ENCODE data around the gene NOXA1. TPM values are rescaled to one million over a fixed set of nuclear protein-coding genes. Genes with fewer than 3 reads are reported as not detected.

Gene NOXA1
- total RNA-seq, 1 experiment from 2014 or later: 8.2 TPM

DNA sequence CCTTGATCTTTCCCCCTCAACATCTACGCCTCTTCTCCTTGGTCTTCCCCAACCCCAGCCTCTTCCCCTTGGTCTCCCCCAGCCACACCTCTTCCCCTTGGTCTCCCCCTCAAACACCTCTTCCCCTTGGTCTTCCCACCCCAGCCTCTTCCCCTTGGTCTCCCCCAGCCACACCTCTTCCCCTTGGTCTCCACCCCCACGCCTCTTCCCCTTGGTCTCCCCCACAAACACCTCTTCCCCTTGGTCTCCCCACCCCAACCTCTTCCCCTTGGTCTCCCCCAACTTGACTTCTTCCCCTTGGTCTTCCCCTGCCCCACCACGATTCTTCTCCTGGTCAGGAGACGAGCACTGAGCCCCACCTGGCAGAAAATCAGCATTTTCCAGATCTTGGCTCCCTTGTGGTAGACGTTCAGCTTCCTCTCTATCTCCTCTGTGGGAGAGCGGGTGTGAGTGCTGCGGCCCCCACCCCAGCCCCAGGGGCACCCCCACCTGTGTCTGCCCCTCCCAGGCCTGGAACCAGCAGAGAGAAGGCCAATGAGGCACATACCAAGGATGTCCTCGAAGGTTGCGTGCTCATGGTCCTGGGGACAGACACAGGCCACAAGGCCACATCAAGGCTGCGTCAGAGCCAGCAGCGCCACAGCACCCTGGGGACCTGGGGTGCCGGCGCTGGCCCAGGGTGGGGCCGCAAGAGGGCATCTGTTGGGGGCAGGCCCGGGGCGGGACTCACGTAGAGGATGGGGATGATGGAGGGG lies 29.0 kb downstream of the NOXA1 start:
- H3K4me1 Mint-ChIP-seq (ENCODE audit: insufficient read depth, unreplicated experiment): peaks cover 9% of the 10 kb centered on the region
- H3K4me3 Mint-ChIP-seq (ENCODE audit: unreplicated experiment): no peak overlapping the region
- no peaks in the 10 kb centered on the region for H3K9me3 Mint-ChIP-seq (ENCODE audit: unreplicated experiment)
- POLR2A ChIA-PET: no interaction called here
- intact Hi-C loops (cut with micrococcal nuclease): no loop called here
- TF ChIP-seq, protein P1, sequence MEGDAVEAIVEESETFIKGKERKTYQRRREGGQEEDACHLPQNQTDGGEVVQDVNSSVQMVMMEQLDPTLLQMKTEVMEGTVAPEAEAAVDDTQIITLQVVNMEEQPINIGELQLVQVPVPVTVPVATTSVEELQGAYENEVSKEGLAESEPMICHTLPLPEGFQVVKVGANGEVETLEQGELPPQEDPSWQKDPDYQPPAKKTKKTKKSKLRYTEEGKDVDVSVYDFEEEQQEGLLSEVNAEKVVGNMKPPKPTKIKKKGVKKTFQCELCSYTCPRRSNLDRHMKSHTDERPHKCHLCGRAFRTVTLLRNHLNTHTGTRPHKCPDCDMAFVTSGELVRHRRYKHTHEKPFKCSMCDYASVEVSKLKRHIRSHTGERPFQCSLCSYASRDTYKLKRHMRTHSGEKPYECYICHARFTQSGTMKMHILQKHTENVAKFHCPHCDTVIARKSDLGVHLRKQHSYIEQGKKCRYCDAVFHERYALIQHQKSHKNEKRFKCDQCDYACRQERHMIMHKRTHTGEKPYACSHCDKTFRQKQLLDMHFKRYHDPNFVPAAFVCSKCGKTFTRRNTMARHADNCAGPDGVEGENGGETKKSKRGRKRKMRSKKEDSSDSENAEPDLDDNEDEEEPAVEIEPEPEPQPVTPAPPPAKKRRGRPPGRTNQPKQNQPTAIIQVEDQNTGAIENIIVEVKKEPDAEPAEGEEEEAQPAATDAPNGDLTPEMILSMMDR (IDR thresholded peaks at IDR 0.05; ENCODE audit: unreplicated experiment): no peak
- H3K36me3 Mint-ChIP-seq (ENCODE audit: insufficient read depth, unreplicated experiment): peaks cover 6% of the 10 kb centered on the region
- CTCF ChIA-PET: interaction anchor here (0.6 to 1.8 kb wide), 2 partner anchors 30 to 325 kb away, joined by 3 to 5 read pairs; partner anchors contain the start of gene EXD3
- H3K27ac Mint-ChIP-seq (ENCODE audit: low read depth, unreplicated experiment): no peak overlapping the region
- DNase-seq (ENCODE audit: unreplicated experiment): no peak
- H3K27me3 Mint-ChIP-seq (ENCODE audit: insufficient read depth, unreplicated experiment): no peaks in the 10 kb centered on the region
- BruUV-seq (replicated peaks): no TSS peak

DNA sequence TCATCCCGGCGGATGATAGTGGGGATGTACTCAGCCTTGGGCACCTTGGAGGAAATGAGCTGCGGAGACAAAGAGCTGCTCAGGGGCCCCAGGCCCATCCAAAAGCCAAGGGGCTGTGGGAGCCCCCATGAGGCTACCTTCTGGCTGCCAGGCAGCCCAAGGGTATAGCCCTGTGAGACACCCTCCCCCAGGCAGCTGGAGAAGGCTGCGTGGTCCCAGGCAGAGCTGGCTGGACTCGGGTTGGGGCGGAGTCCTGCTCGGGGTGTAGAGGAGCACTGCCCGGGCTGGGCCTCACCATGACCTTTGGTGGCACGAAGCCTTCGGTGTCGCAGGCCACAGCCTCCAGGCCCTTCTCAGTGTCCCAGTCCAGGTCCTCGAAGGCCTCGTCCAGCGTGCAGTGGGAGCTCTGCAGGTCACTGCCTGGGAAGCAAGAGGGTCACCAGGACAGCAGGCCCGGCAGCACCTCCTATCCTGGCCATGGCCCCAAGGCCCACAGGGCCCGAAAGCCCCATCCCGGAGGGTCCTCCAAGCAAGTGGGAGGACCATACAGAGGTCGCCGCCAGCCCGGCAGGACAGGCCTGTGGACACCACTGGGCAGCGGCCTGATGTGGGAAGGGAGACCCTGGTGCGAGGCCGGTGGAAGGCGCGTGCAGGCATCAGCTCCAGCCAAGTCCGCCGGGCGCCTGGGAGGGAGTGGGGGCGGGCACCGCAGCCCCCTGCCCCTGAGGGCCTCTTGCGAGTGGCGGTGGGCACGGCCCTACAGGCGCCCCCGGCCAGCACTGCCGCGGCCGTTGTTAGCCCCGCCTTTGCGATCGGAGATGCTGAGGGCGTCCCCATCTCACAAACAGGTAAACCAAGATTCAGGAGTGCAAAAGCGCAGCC lies 29.8 kb downstream of the NOXA1 start:
- H3K4me3 Mint-ChIP-seq (ENCODE audit: unreplicated experiment): no peak overlapping the region
- intact Hi-C loops (cut with micrococcal nuclease): no loop called here
- peaks cover 9% of the 10 kb centered on the region for H3K4me1 Mint-ChIP-seq (ENCODE audit: insufficient read depth, unreplicated experiment)
- ChIA-PET CTCF (interaction anchor here (0.6 to 1.8 kb wide), 3 partner anchors 7 to 325 kb away, joined by 3 to 5 read pairs (median 3); partner anchors contain the start of gene EXD3), POLR2A (no interaction called here)
- TF ChIP-seq, protein P1 (IDR thresholded peaks at IDR 0.05; ENCODE audit: unreplicated experiment): no peak
- H3K9me3 Mint-ChIP-seq (ENCODE audit: unreplicated experiment): no peaks in the 10 kb centered on the region
- H3K36me3 Mint-ChIP-seq (ENCODE audit: insufficient read depth, unreplicated experiment): peaks cover 6% of the 10 kb centered on the region
- DNase-seq (ENCODE audit: unreplicated experiment): no peak
- no TSS peak for BruUV-seq (replicated peaks)
- no peak overlapping the region for H3K27ac Mint-ChIP-seq (ENCODE audit: low read depth, unreplicated experiment)
- no peaks in the 10 kb centered on the region for H3K27me3 Mint-ChIP-seq (ENCODE audit: insufficient read depth, unreplicated experiment)

DNA sequence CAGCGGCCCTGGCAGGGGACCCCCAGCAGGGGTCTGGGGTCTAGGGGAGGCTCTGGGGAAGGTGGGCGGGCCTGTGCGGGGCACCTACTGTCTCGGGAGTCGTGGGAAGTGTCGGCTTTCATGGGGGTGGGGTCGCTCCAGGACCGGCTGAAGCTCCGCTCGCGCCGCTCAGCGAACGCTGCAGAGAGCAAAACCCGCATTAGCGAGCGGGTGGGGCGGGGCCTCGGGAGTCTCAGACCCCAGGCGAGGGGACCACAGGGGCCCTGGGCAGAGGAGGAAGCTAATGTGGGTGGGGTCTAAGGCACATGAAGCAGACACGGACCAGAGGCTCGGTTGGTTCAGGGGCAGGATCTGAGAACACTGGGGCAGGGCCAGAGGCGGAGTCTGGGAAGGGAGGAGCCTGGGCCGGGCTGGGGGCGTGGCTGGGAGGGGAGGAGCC lies 30.5 kb downstream of the NOXA1 start:
- Mint-ChIP-seq H3K27ac (ENCODE audit: low read depth, unreplicated experiment) (no peak overlapping the region), H3K4me3 (ENCODE audit: unreplicated experiment) (peak overlapping the region; percentile 68), H3K27me3 (ENCODE audit: insufficient read depth, unreplicated experiment) (no peaks in the 10 kb centered on the region), H3K4me1 (ENCODE audit: insufficient read depth, unreplicated experiment) (peaks cover 9% of the 10 kb centered on the region), H3K9me3 (ENCODE audit: unreplicated experiment) (no peaks in the 10 kb centered on the region), H3K36me3 (ENCODE audit: insufficient read depth, unreplicated experiment) (peaks cover 6% of the 10 kb centered on the region)
- ChIA-PET POLR2A (no interaction called here), CTCF (interaction anchor here (1.2 to 1.8 kb wide), 2 partner anchors 8 to 31 kb away, joined by 3 to 5 read pairs; partner anchors contain the start of gene EXD3)
- BruUV-seq (replicated peaks): no TSS peak
- intact Hi-C loops (cut with micrococcal nuclease): no loop called here
- DNase-seq (ENCODE audit: unreplicated experiment): peak; percentile 56
- TF ChIP-seq, protein P1 (IDR thresholded peaks at IDR 0.05; ENCODE audit: unreplicated experiment): no peak

DNA sequence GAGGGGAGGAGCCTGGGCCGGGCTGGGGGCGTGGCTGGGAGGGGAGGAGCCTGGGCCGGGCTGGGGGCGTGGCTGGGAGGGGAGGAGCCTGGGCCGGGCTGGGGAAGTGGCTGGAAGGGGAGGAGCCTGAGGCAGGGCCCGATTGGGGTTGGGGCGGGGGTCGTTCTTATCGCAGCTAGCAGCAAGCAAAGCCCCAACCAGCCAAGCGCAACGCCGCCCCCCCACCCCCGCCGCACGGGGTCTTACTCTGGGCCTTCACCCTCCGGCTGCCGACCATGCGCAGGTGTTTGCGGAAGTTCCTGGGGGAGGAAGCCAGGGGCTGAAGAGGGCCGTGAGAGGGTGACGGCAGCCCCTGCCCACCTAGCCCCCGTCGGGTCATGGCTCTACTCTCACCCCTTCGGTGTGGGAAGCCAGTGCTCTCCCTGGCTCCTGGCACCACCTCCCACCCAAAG lies 31.0 kb downstream of the NOXA1 start:
- no peak for DNase-seq (ENCODE audit: unreplicated experiment)
- no TSS peak for BruUV-seq (replicated peaks)
- TF ChIP-seq, protein P1 (IDR thresholded peaks at IDR 0.05; ENCODE audit: unreplicated experiment): no peak
- intact Hi-C loops (cut with micrococcal nuclease): no loop called here
- POLR2A ChIA-PET: no interaction called here
- CTCF ChIA-PET: interaction anchor here (1.2 kb wide), 1 partner anchor 9 kb away, joined by 3 read pairs; no protein-coding TSS in a partner anchor
- H3K4me1 Mint-ChIP-seq (ENCODE audit: insufficient read depth, unreplicated experiment): peaks cover 9% of the 10 kb centered on the region
- H3K9me3 Mint-ChIP-seq (ENCODE audit: unreplicated experiment): no peaks in the 10 kb centered on the region
- no peaks in the 10 kb centered on the region for H3K27me3 Mint-ChIP-seq (ENCODE audit: insufficient read depth, unreplicated experiment)
- peaks cover 6% of the 10 kb centered on the region for H3K36me3 Mint-ChIP-seq (ENCODE audit: insufficient read depth, unreplicated experiment)
- peak overlapping the region; percentile 68 for H3K4me3 Mint-ChIP-seq (ENCODE audit: unreplicated experiment)
- no peak overlapping the region for H3K27ac Mint-ChIP-seq (ENCODE audit: low read depth, unreplicated experiment)

Data from MCF 10A (cell line).